SK-N-MC (cell line): ENCODE data around the gene TNFAIP1.

ENCODE experiments used
- DNase-seq: peaks from one replicate; pipeline ENCODE4 v3.0.0-alpha.2; 2011; ENCODE audit warnings: low read depth, low spot score
- H3K27ac ChIP-seq: fragments of 200-600 bp; sonication (generic); 2 replicates; pipeline ENCODE4 v1.5.1; 2016; ENCODE audit warnings: mixed run types
- H3K36me3 ChIP-seq: fragments of 200-600 bp; sonication (generic); 2 replicates; pipeline ENCODE4 v1.6.1; 2017; ENCODE audit warnings: antibody characterized with exemption, low read length, mixed read lengths; ENCODE audit not compliant: insufficient read depth
- H3K4me3 ChIP-seq: fragments of 200-600 bp; sonication (generic); 2 replicates; pipeline ENCODE4 v1.5.1; 2016
- H3K9ac ChIP-seq: fragments of 200-600 bp; sonication (generic); 2 replicates; pipeline ENCODE4 v1.8.0; 2017; ENCODE audit warnings: mixed run types, mixed read lengths; ENCODE audit not compliant: insufficient read length
- H3K9me3 ChIP-seq: fragments of 200-600 bp; sonication (generic); 2 replicates; pipeline ENCODE4 v1.6.1; 2017; ENCODE audit warnings: low read depth, mild to moderate bottlenecking, antibody characterized with exemption, low read length, moderate library complexity, mixed read lengths
- EZH2 ChIP-seq: fragments of 200-600 bp; sonication (generic); IDR thresholded peaks from one replicate; pipeline ENCODE4 v1.6.1; 2017; ENCODE audit warnings: antibody characterized with exemption
- FOXP2 ChIP-seq: optimal IDR thresholded peaks from 2 replicates; pipeline ENCODE3; 2011; ENCODE audit warnings: mild to moderate bottlenecking, moderate library complexity; ENCODE audit not compliant: insufficient read depth; ENCODE audit errors: extremely low read length, control extremely low read depth
- POLR2AphosphoS5 ChIP-seq: IDR thresholded peaks from 2 replicates; pipeline ENCODE4 v1.6.1; 2012; ENCODE audit warnings: mild to moderate bottlenecking, low read depth, low read length, borderline replicate concordance

Gene TNFAIP1

GRCh38 chr17:28391401-28391800 is 55.8 kb downstream of the TNFAIP1 start:
- TF ChIP-seq EZH2: no peak
- no peak for TF ChIP-seq POLR2AphosphoS5
- TF ChIP-seq FOXP2: no peak
- no peak overlapping the region for H3K4me3 ChIP-seq
- no peak for DNase-seq
- H3K36me3 ChIP-seq: no peaks in the 10 kb centered on the region
- H3K27ac ChIP-seq: no peak overlapping the region
- no peak overlapping the region for H3K9ac ChIP-seq
- H3K9me3 ChIP-seq: no peaks in the 10 kb centered on the region

GRCh38 chr17:28392491-28392890 is 56.9 kb downstream of the TNFAIP1 start:
- Histone ChIP-seq H3K36me3 (no peaks in the 10 kb centered on the region), H3K27ac (no peak overlapping the region), H3K9ac (no peak overlapping the region), H3K9me3 (no peaks in the 10 kb centered on the region), H3K4me3 (no peak overlapping the region)
- no peak for DNase-seq
- TF ChIP-seq FOXP2: no peak
- no peak for TF ChIP-seq POLR2AphosphoS5
- no peak for TF ChIP-seq EZH2

DNA sequence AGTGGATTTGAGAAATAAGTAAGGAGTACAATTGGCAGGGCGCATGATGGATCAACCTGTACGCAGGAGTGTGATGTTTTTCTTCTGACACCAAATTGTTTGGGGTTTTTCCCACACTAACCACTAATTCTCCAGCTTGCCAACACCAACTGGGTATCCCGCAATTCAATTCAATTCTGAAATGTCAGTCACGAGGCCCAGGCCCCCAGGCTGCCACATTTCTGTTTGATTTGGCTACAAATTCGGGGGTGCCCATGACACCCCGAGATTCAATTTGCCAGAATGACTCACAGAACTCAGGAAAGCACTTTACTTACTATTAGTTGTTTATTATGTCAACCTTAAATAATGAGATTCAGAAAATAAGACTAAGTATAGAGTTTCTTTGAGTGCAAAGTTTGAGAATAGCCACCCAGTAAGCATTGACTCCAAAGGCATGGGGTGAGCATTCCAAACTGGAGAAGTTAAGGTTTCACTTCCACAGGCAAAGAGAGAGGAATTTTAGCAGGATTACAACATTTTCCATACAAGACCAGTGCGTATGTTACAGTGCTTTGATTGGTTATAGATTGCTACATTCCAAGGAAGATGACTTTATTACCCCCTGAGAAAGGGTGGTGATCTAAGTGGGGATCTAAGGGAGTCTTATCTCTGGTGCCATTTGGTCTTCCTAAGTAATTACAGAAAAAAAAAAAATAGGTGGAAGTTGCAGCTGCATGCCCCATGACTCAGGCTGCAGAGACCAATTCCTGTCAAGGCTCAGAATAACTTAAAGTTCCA is 59.0 kb downstream of the TNFAIP1 start:
- Histone ChIP-seq H3K9me3 (no peaks in the 10 kb centered on the region), H3K4me3 (no peak overlapping the region), H3K36me3 (no peaks in the 10 kb centered on the region), H3K9ac (no peak overlapping the region), H3K27ac (no peak overlapping the region)
- no peak for DNase-seq
- TF ChIP-seq POLR2AphosphoS5 (no peak), FOXP2 (no peak), EZH2 (no peak)

DNA sequence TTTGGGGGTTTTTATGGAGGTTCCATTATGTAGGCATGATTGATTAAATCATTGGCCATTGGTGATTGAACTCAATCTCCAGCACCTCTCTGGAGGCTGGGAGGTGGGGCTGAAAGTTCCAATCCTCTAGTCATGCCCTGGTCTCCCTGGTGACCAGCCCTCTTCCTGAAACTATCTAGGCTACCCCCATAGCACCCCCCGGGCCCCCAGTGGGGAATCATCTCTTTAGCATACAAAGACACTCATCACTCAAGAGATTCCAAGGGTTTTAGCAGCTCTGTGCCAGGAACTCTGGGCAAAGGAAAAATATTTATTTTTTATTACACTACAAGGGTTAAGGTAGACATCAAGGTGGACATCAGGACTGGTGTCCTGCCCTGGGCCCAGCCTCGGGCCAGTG is 59.9 kb downstream of the TNFAIP1 start:
- Histone ChIP-seq H3K27ac (no peak overlapping the region), H3K9ac (no peak overlapping the region), H3K36me3 (no peaks in the 10 kb centered on the region), H3K4me3 (no peak overlapping the region), H3K9me3 (no peaks in the 10 kb centered on the region)
- DNase-seq: no peak
- TF ChIP-seq POLR2AphosphoS5: no peak
- TF ChIP-seq EZH2: no peak
- TF ChIP-seq FOXP2: no peak

GRCh38 chr17:28395968-28396367 is 60.4 kb downstream of the TNFAIP1 start:
- TF ChIP-seq POLR2AphosphoS5 (no peak), FOXP2 (no peak), EZH2 (no peak)
- H3K9ac ChIP-seq: no peak overlapping the region
- H3K4me3 ChIP-seq: no peak overlapping the region
- H3K36me3 ChIP-seq: no peaks in the 10 kb centered on the region
- no peaks in the 10 kb centered on the region for H3K9me3 ChIP-seq
- no peak for DNase-seq
- no peak overlapping the region for H3K27ac ChIP-seq
